Measurements from ENCODE around the gene PTGDS. TPM values are rescaled to one million over a fixed set of nuclear protein-coding genes. Genes with fewer than 3 reads are reported as not detected.
A peak's percentile ranks its signal among the peaks of the same experiment; 100 is the strongest.

Gene PTGDS
- total and polyA plus RNA-seq, 4 donors, result 0.23 to 15.2 (median 6.4) TPM

DNA sequence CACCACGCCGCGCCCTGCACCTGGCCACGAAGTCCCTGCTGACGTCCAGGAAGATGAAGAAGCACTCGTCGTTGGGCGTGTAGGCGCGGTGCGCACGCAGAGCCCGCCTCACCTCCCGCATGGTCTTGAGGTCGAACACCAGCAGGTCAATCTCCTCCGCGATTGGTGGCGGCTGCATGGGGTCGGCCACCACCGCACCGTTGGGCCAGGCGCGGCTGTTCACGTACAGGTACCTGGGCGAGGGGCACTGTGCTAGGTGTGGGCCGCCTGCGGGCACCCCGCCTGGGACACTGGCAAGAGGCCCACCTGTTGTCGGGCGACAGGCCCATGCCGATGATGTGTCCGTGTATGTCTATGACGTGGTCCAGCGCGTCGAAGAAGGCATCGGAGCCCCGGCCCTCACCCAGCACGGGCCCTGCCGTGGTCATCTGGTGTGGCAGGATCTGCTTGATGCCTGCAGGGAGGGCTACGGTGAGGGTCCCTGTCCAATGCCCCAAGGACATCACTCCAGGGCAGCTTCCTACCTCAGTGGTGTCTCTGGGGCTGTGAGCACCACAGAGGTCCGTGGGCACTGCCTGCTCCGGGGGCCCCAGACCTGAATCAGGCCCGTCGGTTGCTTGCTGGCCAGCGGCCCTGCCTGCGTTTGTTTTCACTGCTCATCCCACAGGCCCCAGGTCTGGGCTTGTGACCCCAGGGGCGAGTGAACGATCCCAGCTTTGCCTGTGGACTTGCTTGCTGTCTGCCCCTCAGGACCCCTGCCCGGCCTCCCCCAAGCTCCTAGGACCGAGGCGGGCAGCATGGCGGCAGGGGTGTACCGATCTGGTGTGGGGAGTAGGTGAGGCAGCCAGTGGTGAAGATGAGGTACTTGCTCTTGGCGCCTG, 35.8 kb upstream of the PTGDS start (continued):
- TF ChIP-seq, protein P1, sequence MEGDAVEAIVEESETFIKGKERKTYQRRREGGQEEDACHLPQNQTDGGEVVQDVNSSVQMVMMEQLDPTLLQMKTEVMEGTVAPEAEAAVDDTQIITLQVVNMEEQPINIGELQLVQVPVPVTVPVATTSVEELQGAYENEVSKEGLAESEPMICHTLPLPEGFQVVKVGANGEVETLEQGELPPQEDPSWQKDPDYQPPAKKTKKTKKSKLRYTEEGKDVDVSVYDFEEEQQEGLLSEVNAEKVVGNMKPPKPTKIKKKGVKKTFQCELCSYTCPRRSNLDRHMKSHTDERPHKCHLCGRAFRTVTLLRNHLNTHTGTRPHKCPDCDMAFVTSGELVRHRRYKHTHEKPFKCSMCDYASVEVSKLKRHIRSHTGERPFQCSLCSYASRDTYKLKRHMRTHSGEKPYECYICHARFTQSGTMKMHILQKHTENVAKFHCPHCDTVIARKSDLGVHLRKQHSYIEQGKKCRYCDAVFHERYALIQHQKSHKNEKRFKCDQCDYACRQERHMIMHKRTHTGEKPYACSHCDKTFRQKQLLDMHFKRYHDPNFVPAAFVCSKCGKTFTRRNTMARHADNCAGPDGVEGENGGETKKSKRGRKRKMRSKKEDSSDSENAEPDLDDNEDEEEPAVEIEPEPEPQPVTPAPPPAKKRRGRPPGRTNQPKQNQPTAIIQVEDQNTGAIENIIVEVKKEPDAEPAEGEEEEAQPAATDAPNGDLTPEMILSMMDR (IDR thresholded peaks at IDR 0.05; ENCODE audit: low read depth, low read length, missing input control), result no peak
- TF ChIP-seq FOXA2 (IDR thresholded peaks at IDR 0.05), result no peak
- no peak for TF ChIP-seq RXRA (IDR thresholded peaks at IDR 0.05)
- no peak for TF ChIP-seq SP1 (IDR thresholded peaks at IDR 0.05)

GRCh38 chr9:136942112-136942880, 35.0 kb upstream of the PTGDS start:
- Histone ChIP-seq H3K9me3 (ENCODE audit: control insufficient read depth in 4 of 4, low read length in 3 of 4) (no peaks in the 10 kb centered on the region), H3K4me1 (ENCODE audit: control insufficient read depth in 4 of 4, insufficient read depth in 4 of 4, low read length in 3 of 4) (peaks cover 21 to 75% (median 45%) of the 10 kb centered on the region in 4 donors), H3K27me3 (ENCODE audit: control insufficient read depth in 4 of 4, insufficient read depth in 4 of 4, low read length in 3 of 4) (no peaks in the 10 kb centered on the region), H3K36me3 (ENCODE audit: control insufficient read depth in 4 of 4, insufficient read depth in 3 of 4, low read depth in 1 of 4, low read length in 3 of 4) (peaks cover 0 to 14% (median 9%) of the 10 kb centered on the region in 4 donors), H3K9ac (ENCODE audit: low read depth in 1 of 2, low read length in 2 of 2) (no peak overlapping the region), H3K4me3 (ENCODE audit: low read depth in 1 of 3, low read length in 3 of 3) (no peak overlapping the region), H3K27ac (ENCODE audit: low read depth in 1 of 2, low read length in 2 of 2) (peak overlapping the region; percentile 8 to 82)
- DNase-seq (ENCODE audit: low spot score), result no peak
- TF ChIP-seq RXRA (IDR thresholded peaks at IDR 0.05) (no peak), FOXA1 (IDR thresholded peaks at IDR 0.05) (no peak), NR2F2 (IDR thresholded peaks at IDR 0.05) (no peak), JUND (IDR thresholded peaks at IDR 0.05) (no peak), GABPA (IDR thresholded peaks at IDR 0.05 in 1 of 2, conservative IDR thresholded peaks at IDR 0.05 in 1 of 2) (no peak), SP1 (IDR thresholded peaks at IDR 0.05) (no peak)
- TF ChIP-seq, protein P2, sequence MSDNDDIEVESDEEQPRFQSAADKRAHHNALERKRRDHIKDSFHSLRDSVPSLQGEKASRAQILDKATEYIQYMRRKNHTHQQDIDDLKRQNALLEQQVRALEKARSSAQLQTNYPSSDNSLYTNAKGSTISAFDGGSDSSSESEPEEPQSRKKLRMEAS (IDR thresholded peaks at IDR 0.05), result no peak
- TF ChIP-seq, protein P1 (IDR thresholded peaks at IDR 0.05; ENCODE audit: low read depth, low read length, missing input control), result no peak
- TF ChIP-seq, protein P3, sequence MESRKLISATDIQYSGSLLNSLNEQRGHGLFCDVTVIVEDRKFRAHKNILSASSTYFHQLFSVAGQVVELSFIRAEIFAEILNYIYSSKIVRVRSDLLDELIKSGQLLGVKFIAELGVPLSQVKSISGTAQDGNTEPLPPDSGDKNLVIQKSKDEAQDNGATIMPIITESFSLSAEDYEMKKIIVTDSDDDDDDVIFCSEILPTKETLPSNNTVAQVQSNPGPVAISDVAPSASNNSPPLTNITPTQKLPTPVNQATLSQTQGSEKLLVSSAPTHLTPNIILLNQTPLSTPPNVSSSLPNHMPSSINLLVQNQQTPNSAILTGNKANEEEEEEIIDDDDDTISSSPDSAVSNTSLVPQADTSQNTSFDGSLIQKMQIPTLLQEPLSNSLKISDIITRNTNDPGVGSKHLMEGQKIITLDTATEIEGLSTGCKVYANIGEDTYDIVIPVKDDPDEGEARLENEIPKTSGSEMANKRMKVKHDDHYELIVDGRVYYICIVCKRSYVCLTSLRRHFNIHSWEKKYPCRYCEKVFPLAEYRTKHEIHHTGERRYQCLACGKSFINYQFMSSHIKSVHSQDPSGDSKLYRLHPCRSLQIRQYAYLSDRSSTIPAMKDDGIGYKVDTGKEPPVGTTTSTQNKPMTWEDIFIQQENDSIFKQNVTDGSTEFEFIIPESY (IDR thresholded peaks at IDR 0.05), result no peak
- TF ChIP-seq, protein P4, sequence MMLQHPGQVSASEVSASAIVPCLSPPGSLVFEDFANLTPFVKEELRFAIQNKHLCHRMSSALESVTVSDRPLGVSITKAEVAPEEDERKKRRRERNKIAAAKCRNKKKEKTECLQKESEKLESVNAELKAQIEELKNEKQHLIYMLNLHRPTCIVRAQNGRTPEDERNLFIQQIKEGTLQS (IDR thresholded peaks at IDR 0.05), result no peak
- 86% methylated on average over 60 of the region's 60 CpGs for WGBS
